Ovary (tissue), 9 donors: ENCODE measurements around the gene SHISA2. TPM values are rescaled to one million over a fixed set of nuclear protein-coding genes. Genes with fewer than 3 reads are reported as not detected.

Experiments
- DNase-seq, 5 donors: peaks; one replicate each; pipeline ENCODE4 v3.0.0-alpha.2; 2019 to 2020
- H3K27ac ChIP-seq, 2 donors: fragments of 200-600 bp; one replicate each; pipeline versions ENCODE4 v1.5.1 to v1.8.0; 2019 to 2022
- H3K27me3 ChIP-seq: fragments of 200-600 bp; one replicate; pipeline ENCODE4 v1.8.0; 2022
- H3K36me3 ChIP-seq: fragments of 200-600 bp; sonication (generic); one replicate; pipeline ENCODE4 v1.5.1; 2019
- H3K4me1 ChIP-seq: one replicate; pipeline ENCODE4 v1.8.1; 2013; ENCODE audit warnings: mild to moderate bottlenecking, moderate library complexity; ENCODE audit not compliant: insufficient read depth
- H3K4me3 ChIP-seq: fragments of 200-600 bp; sonication (generic); one replicate; pipeline ENCODE4 v1.5.1; 2017
- H3K9me3 ChIP-seq, 2 donors: fragments of 200-600 bp in 1 of 2; sonication (generic) in 1 of 2; one replicate each; pipeline versions ENCODE4 v1.5.1 to v1.8.1; 2013 to 2019; ENCODE audit warnings: mild to moderate bottlenecking in 1 of 2, moderate library complexity in 1 of 2
- EP300 ChIP-seq: sonication (generic); formaldehyde crosslinking; IDR thresholded peaks from one replicate; pipeline ENCODE4 v1.6.1; 2017; ENCODE audit warnings: antibody characterized with exemption
- POLR2A ChIP-seq: fragments of 450-650 bp; IDR thresholded peaks from one replicate; pipeline ENCODE4 v1.6.1; 2017; ENCODE audit warnings: antibody characterized with exemption, mild to moderate bottlenecking, moderate library complexity
- WGBS, 3 donors: extraction: QIAGEN DNeasy Blood & Tissue Kit in 1 of 3; methylation state at CpG; one replicate each; pipeline versions ENCODE4 v1.1.5 to v1.1.7; 2013 to 2017; 5-methylcytosine and 5-hydroxymethylcytosine counted together
- intact Hi-C, 4 donors: fragments of 100-400 bp; cut with DNase I; formaldehyde crosslinking; loops; one replicate each; pipeline versions ENCODE4 v1.11.0 to v1.15.1; 2022 to 2023
- polyA plus RNA-seq, 2 donors: library from polyadenylated mRNA; stranded (reverse); fragments of 200-250 nt in 1 of 2; fragments of 350-450 nt in 1 of 2; fragmentation: Illumina TruSeq in 1 of 2; extraction: RNeasy Lipid Tissue Mini Kit (QIAGEN cat#74804) in 1 of 2; gene quantifications; one replicate each; pipeline ENCODE4 v1.2.3, GENCODE V29; 2013 to 2014
- total RNA-seq, 7 donors: library from RNA; depleted of rRNA in 2 of 7; stranded (reverse); fragments of >200 nt in 2 of 7; fragmentation: NEBNext Ultra II Directional in 3 of 7; extraction: Animal tissue kit (Norgen Biotek cat#: 25700) in 3 of 7; gene quantifications; one replicate each; pipeline versions ENCODE4 v1.1.0 to v1.2.4, GENCODE V29; 2016 to 2023
- TF ChIP-seq, protein P1 (sequence below), 3 donors: fragments of 450-650 bp in 2 of 3; fragments of 200-600 bp in 1 of 3; IDR thresholded peaks; one replicate each; pipeline versions ENCODE4 v1.5.1 to v1.8.0; 2016 to 2022; ENCODE audit warnings: antibody characterized with exemption in 3 of 3, mild to moderate bottlenecking in 1 of 3
- donor health status: DM: no; HTN: no; CAD: no; lungs with moderate emphysema.
- donor health status: DM: no; HTN: no; CAD: no.
- donor health status: Bipolar disorder and iron deficiency.
- donor health status: DM: yes; HTN: yes; CAD: no.
- donor health status: DM: no; HTN: no; CAD: no.
- donor health status: DM: yes; HTN: yes; CAD: no.

The SHISA2 gene
- total and polyA plus RNA-seq, 9 donors: 0.18 to 2.1 (median 0.64) TPM; not detected in 1

DNA sequence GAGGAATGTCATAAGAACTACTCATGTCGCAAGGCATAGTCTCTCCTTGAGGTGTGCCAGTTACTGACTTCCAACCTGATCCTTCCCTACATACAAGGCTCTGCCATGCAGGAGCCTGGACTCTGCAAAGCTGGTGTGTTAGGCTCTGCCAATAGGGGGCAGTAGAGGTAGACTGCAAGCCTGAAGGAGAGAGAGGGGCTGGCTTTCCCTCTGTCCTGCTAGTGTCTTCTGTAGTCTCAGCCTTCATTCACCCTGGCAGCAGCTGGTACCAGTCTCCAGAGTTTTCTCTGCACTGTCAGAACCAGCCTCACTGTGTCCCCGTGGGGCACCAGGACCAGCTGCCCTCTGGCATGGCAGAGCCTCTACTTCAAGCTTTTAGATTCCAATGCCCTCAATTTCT is 14.5 kb downstream of the SHISA2 start:
- Histone ChIP-seq H3K9me3 (no peaks in the 10 kb centered on the region), H3K36me3 (no peaks in the 10 kb centered on the region), H3K4me3 (no peak overlapping the region), H3K4me1 (no peaks in the 10 kb centered on the region), H3K27ac (no peak overlapping the region), H3K27me3 (no peaks in the 10 kb centered on the region)
- no peak for DNase-seq
- intact Hi-C loops: no loop called here
- TF ChIP-seq, protein P1, sequence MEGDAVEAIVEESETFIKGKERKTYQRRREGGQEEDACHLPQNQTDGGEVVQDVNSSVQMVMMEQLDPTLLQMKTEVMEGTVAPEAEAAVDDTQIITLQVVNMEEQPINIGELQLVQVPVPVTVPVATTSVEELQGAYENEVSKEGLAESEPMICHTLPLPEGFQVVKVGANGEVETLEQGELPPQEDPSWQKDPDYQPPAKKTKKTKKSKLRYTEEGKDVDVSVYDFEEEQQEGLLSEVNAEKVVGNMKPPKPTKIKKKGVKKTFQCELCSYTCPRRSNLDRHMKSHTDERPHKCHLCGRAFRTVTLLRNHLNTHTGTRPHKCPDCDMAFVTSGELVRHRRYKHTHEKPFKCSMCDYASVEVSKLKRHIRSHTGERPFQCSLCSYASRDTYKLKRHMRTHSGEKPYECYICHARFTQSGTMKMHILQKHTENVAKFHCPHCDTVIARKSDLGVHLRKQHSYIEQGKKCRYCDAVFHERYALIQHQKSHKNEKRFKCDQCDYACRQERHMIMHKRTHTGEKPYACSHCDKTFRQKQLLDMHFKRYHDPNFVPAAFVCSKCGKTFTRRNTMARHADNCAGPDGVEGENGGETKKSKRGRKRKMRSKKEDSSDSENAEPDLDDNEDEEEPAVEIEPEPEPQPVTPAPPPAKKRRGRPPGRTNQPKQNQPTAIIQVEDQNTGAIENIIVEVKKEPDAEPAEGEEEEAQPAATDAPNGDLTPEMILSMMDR (IDR thresholded peaks at IDR 0.05): no peak
- TF ChIP-seq POLR2A (no peak), EP300 (no peak)
- 38 to 67% (median 61%) methylated on average over 2 of the region's 2 CpGs for WGBS, 3 donors

DNA sequence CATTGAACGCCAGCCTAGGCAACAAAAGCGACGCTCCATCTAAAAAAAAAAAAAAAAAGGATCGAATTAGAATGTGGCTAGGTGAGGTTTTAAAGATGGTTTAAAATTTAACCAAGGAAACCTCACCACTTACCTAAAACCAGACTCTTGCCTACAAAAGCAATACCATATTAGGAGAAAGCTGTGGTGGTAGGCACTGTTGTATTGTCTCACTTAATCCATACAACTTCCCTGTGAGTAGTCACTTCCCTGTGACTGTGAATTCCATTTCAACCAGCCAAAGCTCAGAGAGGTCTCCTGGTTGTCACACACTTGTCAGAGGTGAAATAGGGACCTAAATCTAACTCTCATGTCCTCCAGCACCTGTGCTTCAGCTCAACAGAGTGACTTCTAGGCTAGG is 15.4 kb downstream of the SHISA2 start:
- intact Hi-C loops: no loop called here

DNA sequence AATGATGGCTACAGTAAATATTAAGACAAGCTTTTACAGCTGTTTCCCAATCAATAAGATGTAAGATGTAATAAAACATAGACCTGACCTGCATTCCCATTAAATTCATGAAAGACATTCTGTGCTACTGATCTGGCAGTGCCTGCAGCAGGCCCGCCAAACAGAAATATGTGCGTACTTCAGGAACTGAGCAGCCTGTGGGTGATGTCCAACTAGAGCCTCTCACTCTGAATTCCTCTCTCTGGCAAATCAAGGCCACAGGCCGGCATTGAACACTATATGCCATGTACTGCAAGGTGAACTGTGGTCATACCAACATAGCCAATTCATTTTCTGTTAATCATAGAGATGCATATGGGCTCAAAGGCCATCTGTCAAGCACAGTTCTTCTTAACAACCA is 17.8 kb downstream of the SHISA2 start:
- WGBS, 3 donors: 63 to 75% (median 66%) methylated on average over 3 of the region's 3 CpGs
- no peak overlapping the region for H3K4me3 ChIP-seq
- no peak overlapping the region for H3K27ac ChIP-seq
- H3K9me3 ChIP-seq: no peaks in the 10 kb centered on the region
- DNase-seq: no peak
- intact Hi-C loops: no loop called here
- no peaks in the 10 kb centered on the region for H3K36me3 ChIP-seq
- H3K4me1 ChIP-seq: no peaks in the 10 kb centered on the region
- TF ChIP-seq POLR2A (no peak), EP300 (no peak)
- TF ChIP-seq, protein P1 (IDR thresholded peaks at IDR 0.05): no peak
- H3K27me3 ChIP-seq: no peaks in the 10 kb centered on the region

More for the DNA sequence above, 15.4 kb downstream of the SHISA2 start:
- no peak for DNase-seq
- 78 to 97% (median 84%) methylated on average over 4 of the region's 4 CpGs for WGBS, 3 donors
- H3K9me3 ChIP-seq: no peaks in the 10 kb centered on the region
- no peaks in the 10 kb centered on the region for H3K27me3 ChIP-seq
- TF ChIP-seq, protein P1 (IDR thresholded peaks at IDR 0.05): no peak
- no peak for TF ChIP-seq POLR2A
- TF ChIP-seq EP300: no peak
- H3K36me3 ChIP-seq: no peaks in the 10 kb centered on the region
- H3K27ac ChIP-seq: no peak overlapping the region
- H3K4me3 ChIP-seq: no peak overlapping the region
- H3K4me1 ChIP-seq: no peaks in the 10 kb centered on the region

DNA sequence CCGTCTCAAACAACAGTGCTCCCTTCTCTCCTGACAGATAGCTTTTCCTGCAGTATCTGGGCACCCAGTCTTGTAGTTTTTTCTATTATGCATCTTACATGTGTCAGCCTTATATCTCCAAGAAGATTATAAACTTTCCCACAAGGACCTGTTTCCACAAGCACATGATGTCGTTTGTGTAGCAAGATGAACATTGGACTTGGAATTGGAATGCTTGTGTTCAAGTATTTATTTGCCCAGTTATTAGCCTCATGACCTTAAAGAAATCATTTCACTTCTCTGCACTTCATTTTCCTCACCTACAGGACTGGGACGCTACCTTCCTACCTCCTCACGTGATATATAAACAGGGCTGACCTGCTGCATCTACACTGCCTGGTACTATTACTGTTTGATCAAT is 21.5 kb downstream of the SHISA2 start:
- 90 to 92% (median 91%) methylated on average over 4 of the region's 4 CpGs for WGBS, 3 donors
- intact Hi-C loops: no loop called here

More for the DNA sequence above, 21.5 kb downstream of the SHISA2 start:
- Histone ChIP-seq H3K36me3 (no peaks in the 10 kb centered on the region), H3K4me1 (no peaks in the 10 kb centered on the region), H3K4me3 (no peak overlapping the region), H3K27ac (no peak overlapping the region), H3K9me3 (no peaks in the 10 kb centered on the region), H3K27me3 (no peaks in the 10 kb centered on the region)
- TF ChIP-seq POLR2A: no peak
- TF ChIP-seq, protein P1 (IDR thresholded peaks at IDR 0.05): no peak
- TF ChIP-seq EP300: no peak
- no peak for DNase-seq
